ENCODE results near the gene EPHA4.

Gene EPHA4

DNA sequence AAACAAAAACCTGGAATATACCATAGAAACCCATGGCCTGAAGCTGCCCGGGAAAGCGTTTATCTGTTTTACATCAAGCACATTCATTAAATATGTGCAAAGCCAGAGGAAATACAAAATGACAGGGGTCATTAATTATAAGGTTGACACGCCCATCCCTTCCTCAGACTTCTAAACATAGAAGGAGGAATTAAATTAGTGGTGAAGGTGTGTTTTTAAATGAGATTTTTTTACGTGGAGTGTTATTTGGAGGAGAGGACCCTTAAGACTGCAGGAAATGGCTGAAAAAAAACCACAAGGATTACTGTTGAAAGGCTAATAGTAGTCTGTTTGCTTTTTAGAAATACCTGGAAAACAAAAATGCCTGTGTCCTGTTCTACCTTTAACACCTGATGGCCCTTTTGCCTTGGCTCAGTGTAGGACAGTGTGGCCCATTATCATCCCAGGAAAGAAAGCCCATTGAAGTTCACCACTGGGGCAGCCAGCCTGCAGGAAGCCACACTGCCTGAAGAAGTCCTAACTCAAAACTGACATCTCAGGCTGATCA, 123.2 kb downstream of the EPHA4 start:
- Histone ChIP-seq H3K36me3 (ENCODE audit: insufficient read depth, low read length) (no peaks in the 10 kb centered on the region), H3K9ac (ENCODE audit: low read length) (no peak overlapping the region), H3K9me3 (ENCODE audit: low read length) (no peaks in the 10 kb centered on the region)

DNA sequence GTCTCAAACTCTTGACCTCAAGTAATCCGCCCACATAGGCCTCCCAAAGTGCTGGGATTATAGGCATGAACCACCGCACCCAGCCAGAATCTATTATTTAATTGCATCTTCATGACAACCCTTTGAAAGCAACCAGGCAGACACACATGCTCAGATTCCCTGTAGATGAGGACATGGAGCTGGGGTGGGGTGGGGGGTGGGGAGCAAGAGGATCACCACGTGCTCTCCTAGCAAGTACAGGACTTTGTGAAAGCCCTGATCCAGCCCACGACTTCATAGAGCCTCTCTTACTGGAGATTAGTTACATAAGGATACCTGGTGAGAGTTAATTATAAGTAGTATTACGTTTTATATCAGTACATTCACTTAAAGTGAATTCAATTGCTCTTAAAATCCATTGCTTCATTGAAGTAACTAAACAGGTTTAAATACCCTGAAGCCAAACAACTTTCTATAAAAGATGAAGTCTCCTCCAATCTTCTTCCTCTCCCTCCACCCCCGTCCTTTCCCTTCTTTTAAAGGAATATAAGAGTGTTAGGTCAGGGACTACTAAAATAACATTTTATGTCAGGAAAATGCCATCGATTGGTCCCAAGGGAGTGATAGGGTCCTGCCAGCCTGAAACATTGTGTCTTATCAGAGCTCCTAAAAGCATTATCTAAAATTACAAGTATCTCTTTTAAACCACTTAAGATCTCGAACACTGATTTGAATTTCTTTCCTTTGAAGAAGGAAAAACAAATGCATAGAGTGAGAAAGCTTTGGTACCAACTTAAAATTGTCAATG, 123.9 kb downstream of the EPHA4 start:
- H3K27me3 ChIP-seq (ENCODE audit: control insufficient read depth in 1 of 2, insufficient read depth in 2 of 2, low read length in 2 of 2) = no peaks in the 10 kb centered on the region
- H3K4me1 ChIP-seq (ENCODE audit: insufficient read depth, low read length) = no peaks in the 10 kb centered on the region
- H3K36me3 ChIP-seq (ENCODE audit: insufficient read depth, low read length) = no peaks in the 10 kb centered on the region
- no peaks in the 10 kb centered on the region for H3K9me3 ChIP-seq (ENCODE audit: low read length)
- no peak overlapping the region for H3K4me3 ChIP-seq (ENCODE audit: low read depth in 1 of 2, low read length in 2 of 2)
- no peak overlapping the region for H3K9ac ChIP-seq (ENCODE audit: low read length)
- no peak overlapping the region for H3K27ac ChIP-seq (ENCODE audit: low read depth, low read length)

More for the DNA sequence above, 123.2 kb downstream of the EPHA4 start:
- H3K27me3 ChIP-seq (ENCODE audit: control insufficient read depth in 1 of 2, insufficient read depth in 2 of 2, low read length in 2 of 2) = no peaks in the 10 kb centered on the region
- no peak overlapping the region for H3K27ac ChIP-seq (ENCODE audit: low read depth, low read length)
- no peaks in the 10 kb centered on the region for H3K4me1 ChIP-seq (ENCODE audit: insufficient read depth, low read length)
- H3K4me3 ChIP-seq (ENCODE audit: low read depth in 1 of 2, low read length in 2 of 2) = no peak overlapping the region

DNA sequence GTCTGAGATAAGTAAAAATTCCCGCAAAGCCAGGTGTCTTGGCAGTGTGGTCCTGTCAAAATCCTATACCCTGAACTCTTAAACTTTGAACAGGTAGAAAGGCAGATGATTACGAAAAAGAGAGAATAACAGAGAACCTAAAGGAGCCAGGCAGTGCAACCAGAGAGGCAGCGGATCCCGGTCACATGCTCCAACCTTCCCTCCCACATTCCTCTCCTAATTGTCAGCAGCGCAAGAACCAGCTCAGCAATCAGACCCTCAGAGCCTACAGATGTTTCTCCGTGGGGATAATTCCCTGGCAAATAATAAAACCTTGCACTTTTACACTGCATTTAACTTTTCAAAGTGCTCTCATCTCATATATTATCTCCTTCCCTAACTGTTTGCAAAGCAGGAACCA, 124.8 kb downstream of the EPHA4 start:
- Histone ChIP-seq H3K9me3 (ENCODE audit: low read length) (no peaks in the 10 kb centered on the region), H3K27me3 (ENCODE audit: control insufficient read depth in 1 of 2, insufficient read depth in 2 of 2, low read length in 2 of 2) (no peaks in the 10 kb centered on the region)

DNA sequence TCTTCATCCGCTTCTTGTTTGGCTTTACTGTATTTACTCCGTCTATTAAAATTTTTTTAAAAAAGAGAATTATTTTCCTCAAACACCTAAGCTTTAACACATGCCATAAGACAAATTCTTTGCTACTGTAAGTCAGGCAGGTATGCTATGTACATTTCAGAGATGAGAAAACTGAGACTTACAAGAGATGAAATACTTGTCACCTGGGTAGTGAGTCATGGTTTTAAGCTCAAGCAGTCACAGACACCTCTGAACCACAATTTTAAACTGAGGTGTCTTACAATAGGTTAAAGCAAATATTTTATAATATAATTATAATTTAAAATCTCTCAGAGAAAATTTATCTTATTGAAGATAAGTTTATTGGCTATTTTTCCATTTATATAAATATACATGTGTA, 126.0 kb downstream of the EPHA4 start:
- Histone ChIP-seq H3K27me3 (ENCODE audit: control insufficient read depth in 1 of 2, insufficient read depth in 2 of 2, low read length in 2 of 2) (no peaks in the 10 kb centered on the region), H3K36me3 (ENCODE audit: insufficient read depth, low read length) (peaks cover 6% of the 10 kb centered on the region)

More for the DNA sequence above, 124.8 kb downstream of the EPHA4 start:
- H3K27ac ChIP-seq (ENCODE audit: low read depth, low read length) = no peak overlapping the region
- peaks cover 6% of the 10 kb centered on the region for H3K36me3 ChIP-seq (ENCODE audit: insufficient read depth, low read length)
- H3K4me1 ChIP-seq (ENCODE audit: insufficient read depth, low read length) = no peaks in the 10 kb centered on the region
- no peak overlapping the region for H3K9ac ChIP-seq (ENCODE audit: low read length)
- no peak overlapping the region for H3K4me3 ChIP-seq (ENCODE audit: low read depth in 1 of 2, low read length in 2 of 2)

DNA sequence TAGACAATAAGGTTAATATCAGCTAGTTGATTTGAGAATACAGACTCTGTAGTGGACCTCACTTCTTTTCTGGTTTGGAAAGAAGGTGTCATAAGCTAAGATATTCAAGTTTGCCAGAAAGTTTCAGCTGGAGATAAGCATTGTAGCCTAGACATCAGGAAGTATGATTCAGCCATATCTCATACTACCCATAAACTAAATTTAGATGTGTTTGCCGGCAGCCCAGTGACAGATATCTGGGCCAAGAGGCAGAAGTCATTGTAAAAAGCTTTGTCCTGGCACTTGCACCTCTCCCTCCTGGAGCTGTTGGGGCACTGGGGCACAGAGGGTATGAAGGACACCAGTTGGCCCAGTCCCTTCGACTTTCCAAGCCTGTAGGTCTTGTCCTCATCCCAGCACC, 128.0 kb downstream of the EPHA4 start:
- no peaks in the 10 kb centered on the region for H3K9me3 ChIP-seq (ENCODE audit: low read length)

More for the DNA sequence above, 126.0 kb downstream of the EPHA4 start:
- Histone ChIP-seq H3K9ac (ENCODE audit: low read length) (no peak overlapping the region), H3K27ac (ENCODE audit: low read depth, low read length) (no peak overlapping the region), H3K9me3 (ENCODE audit: low read length) (no peaks in the 10 kb centered on the region), H3K4me1 (ENCODE audit: insufficient read depth, low read length) (no peaks in the 10 kb centered on the region), H3K4me3 (ENCODE audit: low read depth in 1 of 2, low read length in 2 of 2) (no peak overlapping the region)

DNA sequence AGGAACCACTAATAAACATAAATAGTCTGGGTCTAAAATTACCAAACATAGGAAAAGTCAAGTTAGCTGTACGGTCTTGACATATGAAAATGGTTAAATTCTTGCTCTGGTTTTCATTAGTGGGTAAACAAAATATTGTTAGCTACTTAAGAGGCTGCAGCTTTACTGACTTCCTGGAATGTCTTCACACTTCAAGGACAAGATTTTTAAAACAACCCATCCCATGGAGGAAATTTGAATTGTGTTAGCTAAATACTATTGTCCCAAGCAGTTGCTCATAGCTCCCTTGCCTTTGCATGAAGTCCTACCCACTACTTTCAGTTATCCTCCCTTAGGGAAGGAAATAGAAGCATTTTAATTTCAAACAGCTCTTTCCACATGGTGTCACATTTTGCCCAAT, 128.5 kb downstream of the EPHA4 start:
- no peak overlapping the region for H3K4me3 ChIP-seq (ENCODE audit: low read depth in 1 of 2, low read length in 2 of 2)

More for the DNA sequence above, 128.0 kb downstream of the EPHA4 start:
- H3K36me3 ChIP-seq (ENCODE audit: insufficient read depth, low read length) = peaks cover 6% of the 10 kb centered on the region
- no peak overlapping the region for H3K9ac ChIP-seq (ENCODE audit: low read length)
- H3K4me1 ChIP-seq (ENCODE audit: insufficient read depth, low read length) = peaks cover 7% of the 10 kb centered on the region
- no peak overlapping the region for H3K4me3 ChIP-seq (ENCODE audit: low read depth in 1 of 2, low read length in 2 of 2)
- no peak overlapping the region for H3K27ac ChIP-seq (ENCODE audit: low read depth, low read length)
- no peaks in the 10 kb centered on the region for H3K27me3 ChIP-seq (ENCODE audit: control insufficient read depth in 1 of 2, insufficient read depth in 2 of 2, low read length in 2 of 2)

DNA sequence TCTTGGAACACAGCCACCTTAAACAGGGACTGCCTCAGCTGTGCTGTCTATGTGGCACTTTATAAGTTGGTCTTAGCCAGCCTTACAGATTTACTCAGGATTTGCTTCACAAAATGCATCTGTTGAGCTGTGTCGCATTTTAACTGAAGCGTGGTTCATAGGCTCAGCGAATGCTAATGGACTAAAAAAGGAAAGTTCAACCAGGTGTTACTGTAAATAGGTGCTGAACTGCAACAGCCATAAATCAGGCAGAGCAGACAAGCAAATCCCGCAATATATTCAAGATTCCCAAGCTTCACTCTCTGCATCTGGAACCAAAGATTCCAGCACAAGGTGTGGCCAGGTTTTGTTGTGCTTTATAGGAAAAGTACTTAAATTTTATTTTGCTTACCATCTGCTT, 130.0 kb downstream of the EPHA4 start:
- peaks cover 11% of the 10 kb centered on the region for H3K4me1 ChIP-seq (ENCODE audit: insufficient read depth, low read length)
- no peak overlapping the region for H3K27ac ChIP-seq (ENCODE audit: low read depth, low read length)
- no peak overlapping the region for H3K9ac ChIP-seq (ENCODE audit: low read length)
- H3K36me3 ChIP-seq (ENCODE audit: insufficient read depth, low read length) = peaks cover 6% of the 10 kb centered on the region
- no peak overlapping the region for H3K4me3 ChIP-seq (ENCODE audit: low read depth in 1 of 2, low read length in 2 of 2)
- no peaks in the 10 kb centered on the region for H3K9me3 ChIP-seq (ENCODE audit: low read length)
- no peaks in the 10 kb centered on the region for H3K27me3 ChIP-seq (ENCODE audit: control insufficient read depth in 1 of 2, insufficient read depth in 2 of 2, low read length in 2 of 2)

More for the DNA sequence above, 128.5 kb downstream of the EPHA4 start:
- Histone ChIP-seq H3K27me3 (ENCODE audit: control insufficient read depth in 1 of 2, insufficient read depth in 2 of 2, low read length in 2 of 2) (no peaks in the 10 kb centered on the region), H3K9ac (ENCODE audit: low read length) (no peak overlapping the region), H3K9me3 (ENCODE audit: low read length) (no peaks in the 10 kb centered on the region), H3K4me1 (ENCODE audit: insufficient read depth, low read length) (peaks cover 7% of the 10 kb centered on the region), H3K36me3 (ENCODE audit: insufficient read depth, low read length) (peaks cover 6% of the 10 kb centered on the region), H3K27ac (ENCODE audit: low read depth, low read length) (no peak overlapping the region)

DNA sequence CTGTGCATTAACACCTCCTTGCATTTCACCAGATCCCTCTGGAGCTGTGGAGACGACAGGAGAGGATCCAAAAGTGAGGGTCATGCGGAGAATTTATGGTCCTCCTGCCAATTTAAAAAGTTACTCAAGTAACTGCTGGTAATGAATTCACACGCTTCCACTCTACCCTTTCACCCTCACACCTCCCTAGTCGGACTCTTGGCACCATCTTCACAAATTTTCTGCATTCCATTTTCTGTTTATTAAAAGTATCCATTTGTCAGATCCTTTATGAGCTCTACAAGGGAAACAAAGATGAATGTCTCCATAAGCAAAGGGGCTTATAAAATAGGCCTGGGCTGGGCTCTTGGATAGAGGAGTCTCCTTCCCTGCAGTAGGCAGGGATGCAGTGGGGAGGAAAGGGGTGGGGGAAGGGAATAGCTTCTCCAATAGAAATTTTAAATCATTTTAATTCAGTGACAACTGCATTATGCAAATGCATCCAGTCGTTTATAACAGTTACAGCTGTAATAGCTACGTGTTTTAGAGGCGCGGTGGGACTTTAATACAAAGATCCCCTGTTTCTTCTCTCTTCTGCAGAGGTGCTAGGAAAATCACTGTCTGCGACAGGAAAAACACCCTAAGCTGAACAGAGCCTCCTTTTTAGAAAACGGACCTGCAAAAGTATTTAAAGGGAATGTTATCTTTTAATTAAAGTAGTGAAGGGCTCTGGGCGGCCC, 132.2 kb downstream of the EPHA4 start:
- Histone ChIP-seq H3K4me3 (ENCODE audit: low read depth in 1 of 2, low read length in 2 of 2) (no peak overlapping the region), H3K9ac (ENCODE audit: low read length) (no peak overlapping the region), H3K27me3 (ENCODE audit: control insufficient read depth in 1 of 2, insufficient read depth in 2 of 2, low read length in 2 of 2) (no peaks in the 10 kb centered on the region), H3K4me1 (ENCODE audit: insufficient read depth, low read length) (peaks cover 21% of the 10 kb centered on the region), H3K9me3 (ENCODE audit: low read length) (no peaks in the 10 kb centered on the region), H3K36me3 (ENCODE audit: insufficient read depth, low read length) (peaks cover 6% of the 10 kb centered on the region), H3K27ac (ENCODE audit: low read depth, low read length) (no peak overlapping the region)

DNA sequence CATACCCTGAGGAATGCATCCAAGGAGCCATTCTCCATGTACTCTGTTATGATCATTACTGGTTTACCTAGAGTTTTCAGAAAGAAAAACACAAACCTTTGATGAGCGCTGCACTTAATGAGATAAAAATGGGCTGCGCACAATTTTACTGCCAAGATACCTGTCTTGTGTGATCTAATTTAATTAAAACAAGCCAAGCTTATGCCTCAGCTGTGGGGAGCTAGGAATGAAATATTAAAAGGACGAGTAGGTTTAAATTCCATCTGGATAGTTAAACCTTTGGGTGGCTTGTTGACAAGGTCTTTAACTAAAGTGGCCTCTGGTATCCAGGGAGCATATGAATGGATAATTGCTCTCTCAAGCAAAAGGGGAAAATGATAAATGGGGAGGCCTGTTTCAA, 135.0 kb downstream of the EPHA4 start:
- Histone ChIP-seq H3K36me3 (ENCODE audit: insufficient read depth, low read length) (peaks cover 8% of the 10 kb centered on the region), H3K4me3 (ENCODE audit: low read depth in 1 of 2, low read length in 2 of 2) (no peak overlapping the region), H3K4me1 (ENCODE audit: insufficient read depth, low read length) (peaks cover 21% of the 10 kb centered on the region), H3K27me3 (ENCODE audit: control insufficient read depth in 1 of 2, insufficient read depth in 2 of 2, low read length in 2 of 2) (no peaks in the 10 kb centered on the region), H3K9ac (ENCODE audit: low read length) (no peak overlapping the region), H3K27ac (ENCODE audit: low read depth, low read length) (no peak overlapping the region), H3K9me3 (ENCODE audit: low read length) (no peaks in the 10 kb centered on the region)

DNA sequence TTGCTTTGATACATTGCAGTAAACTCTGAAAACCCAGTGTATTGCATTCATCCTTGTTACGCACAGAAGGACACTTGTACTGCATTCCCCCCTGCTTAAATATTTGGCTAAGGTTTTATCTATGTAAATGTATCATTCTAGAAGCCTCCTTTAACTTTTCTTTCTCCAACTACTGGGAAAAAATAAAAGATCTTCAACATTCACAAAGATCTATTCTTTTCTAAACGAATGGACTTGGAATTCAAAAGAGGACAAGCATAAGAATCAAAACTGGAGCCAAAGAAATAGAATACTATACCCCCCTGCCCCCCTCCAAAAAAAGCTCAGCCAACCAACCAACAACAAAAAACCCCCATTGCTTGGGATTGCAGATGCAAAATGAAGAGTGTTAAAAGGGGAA, 136.9 kb downstream of the EPHA4 start:
- H3K27me3 ChIP-seq (ENCODE audit: control insufficient read depth in 1 of 2, insufficient read depth in 2 of 2, low read length in 2 of 2) = no peaks in the 10 kb centered on the region
- no peak overlapping the region for H3K4me3 ChIP-seq (ENCODE audit: low read depth in 1 of 2, low read length in 2 of 2)
- no peaks in the 10 kb centered on the region for H3K9me3 ChIP-seq (ENCODE audit: low read length)
- H3K36me3 ChIP-seq (ENCODE audit: insufficient read depth, low read length) = peaks cover 8% of the 10 kb centered on the region
- H3K9ac ChIP-seq (ENCODE audit: low read length) = no peak overlapping the region
- peaks cover 24% of the 10 kb centered on the region for H3K4me1 ChIP-seq (ENCODE audit: insufficient read depth, low read length)
- no peak overlapping the region for H3K27ac ChIP-seq (ENCODE audit: low read depth, low read length)

DNA sequence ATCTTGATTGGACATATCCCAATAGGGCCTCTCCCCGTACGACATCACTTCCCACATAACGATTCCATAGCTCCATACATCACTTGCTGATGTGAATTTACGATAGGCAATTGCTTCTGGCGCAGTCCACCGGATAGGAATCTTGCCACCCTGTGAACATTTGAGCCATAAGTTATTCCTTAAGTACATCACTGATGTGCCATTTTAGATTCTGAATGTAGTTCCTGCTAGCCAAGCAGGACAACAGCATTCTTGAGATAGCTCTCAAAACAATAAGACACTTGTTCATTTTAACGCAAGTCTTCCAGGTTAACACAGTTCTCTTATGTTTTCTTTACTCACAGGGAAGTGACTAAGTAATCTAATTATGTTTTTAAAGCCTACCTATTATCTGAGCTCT, 138.0 kb downstream of the EPHA4 start:
- Histone ChIP-seq H3K4me3 (ENCODE audit: low read depth in 1 of 2, low read length in 2 of 2) (no peak overlapping the region), H3K9me3 (ENCODE audit: low read length) (no peaks in the 10 kb centered on the region), H3K36me3 (ENCODE audit: insufficient read depth, low read length) (peaks cover 8% of the 10 kb centered on the region), H3K27me3 (ENCODE audit: control insufficient read depth in 1 of 2, insufficient read depth in 2 of 2, low read length in 2 of 2) (no peaks in the 10 kb centered on the region), H3K9ac (ENCODE audit: low read length) (no peak overlapping the region), H3K4me1 (ENCODE audit: insufficient read depth, low read length) (peaks cover 22% of the 10 kb centered on the region), H3K27ac (ENCODE audit: low read depth, low read length) (no peak overlapping the region)
